Gastrocnemius medialis (tissue), 4 donors: ENCODE data around the gene PRKAG2.

ENCODE experiments used
- POLR2A ChIP-seq, 2 donors: fragments of 450-650 bp; IDR thresholded peaks; one replicate each; pipeline ENCODE4 v1.6.1; 2017; ENCODE audit warnings: antibody characterized with exemption in 2 of 2, mild to moderate bottlenecking in 2 of 2, moderate library complexity in 2 of 2
- TF ChIP-seq, protein P1 (sequence below), 5 experiments: fragments of 450-650 bp in 3 of 5; fragments of 200-600 bp in 2 of 5; sonication (generic) in 2 of 5; IDR thresholded peaks in 4 of 5; conservative IDR thresholded peaks in 1 of 5; 1 replicate in 4 of 5; 2 replicates in 1 of 5; pipeline ENCODE4 v1.5.1; 2016 to 2019; ENCODE audit warnings: antibody characterized with exemption in 5 of 5, mild to moderate bottlenecking in 3 of 5, moderate library complexity in 3 of 5

GRCh38 chr7:151755131-151755801 is 121.6 kb downstream of the PRKAG2 start:
- TF ChIP-seq, protein P1, sequence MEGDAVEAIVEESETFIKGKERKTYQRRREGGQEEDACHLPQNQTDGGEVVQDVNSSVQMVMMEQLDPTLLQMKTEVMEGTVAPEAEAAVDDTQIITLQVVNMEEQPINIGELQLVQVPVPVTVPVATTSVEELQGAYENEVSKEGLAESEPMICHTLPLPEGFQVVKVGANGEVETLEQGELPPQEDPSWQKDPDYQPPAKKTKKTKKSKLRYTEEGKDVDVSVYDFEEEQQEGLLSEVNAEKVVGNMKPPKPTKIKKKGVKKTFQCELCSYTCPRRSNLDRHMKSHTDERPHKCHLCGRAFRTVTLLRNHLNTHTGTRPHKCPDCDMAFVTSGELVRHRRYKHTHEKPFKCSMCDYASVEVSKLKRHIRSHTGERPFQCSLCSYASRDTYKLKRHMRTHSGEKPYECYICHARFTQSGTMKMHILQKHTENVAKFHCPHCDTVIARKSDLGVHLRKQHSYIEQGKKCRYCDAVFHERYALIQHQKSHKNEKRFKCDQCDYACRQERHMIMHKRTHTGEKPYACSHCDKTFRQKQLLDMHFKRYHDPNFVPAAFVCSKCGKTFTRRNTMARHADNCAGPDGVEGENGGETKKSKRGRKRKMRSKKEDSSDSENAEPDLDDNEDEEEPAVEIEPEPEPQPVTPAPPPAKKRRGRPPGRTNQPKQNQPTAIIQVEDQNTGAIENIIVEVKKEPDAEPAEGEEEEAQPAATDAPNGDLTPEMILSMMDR (IDR thresholded peaks at IDR 0.05 in 4 of 5, conservative IDR thresholded peaks at IDR 0.05 in 1 of 5), result no peak
- TF ChIP-seq POLR2A (IDR thresholded peaks at IDR 0.05), result no peak
